GM18858 (cell line): Measurements from ENCODE around the gene GRIN2A.

Experiments
- ATAC-seq: cut with Tn5 transposase; IDR thresholded peaks from one replicate; pipeline ENCODE4 v1.9.1; 2021; ENCODE audit not compliant: unreplicated experiment

Gene GRIN2A

GRCh38 chr16:10188236-10188635, 6.0 kb upstream of the GRIN2A start:
- no peak for ATAC-seq

DNA sequence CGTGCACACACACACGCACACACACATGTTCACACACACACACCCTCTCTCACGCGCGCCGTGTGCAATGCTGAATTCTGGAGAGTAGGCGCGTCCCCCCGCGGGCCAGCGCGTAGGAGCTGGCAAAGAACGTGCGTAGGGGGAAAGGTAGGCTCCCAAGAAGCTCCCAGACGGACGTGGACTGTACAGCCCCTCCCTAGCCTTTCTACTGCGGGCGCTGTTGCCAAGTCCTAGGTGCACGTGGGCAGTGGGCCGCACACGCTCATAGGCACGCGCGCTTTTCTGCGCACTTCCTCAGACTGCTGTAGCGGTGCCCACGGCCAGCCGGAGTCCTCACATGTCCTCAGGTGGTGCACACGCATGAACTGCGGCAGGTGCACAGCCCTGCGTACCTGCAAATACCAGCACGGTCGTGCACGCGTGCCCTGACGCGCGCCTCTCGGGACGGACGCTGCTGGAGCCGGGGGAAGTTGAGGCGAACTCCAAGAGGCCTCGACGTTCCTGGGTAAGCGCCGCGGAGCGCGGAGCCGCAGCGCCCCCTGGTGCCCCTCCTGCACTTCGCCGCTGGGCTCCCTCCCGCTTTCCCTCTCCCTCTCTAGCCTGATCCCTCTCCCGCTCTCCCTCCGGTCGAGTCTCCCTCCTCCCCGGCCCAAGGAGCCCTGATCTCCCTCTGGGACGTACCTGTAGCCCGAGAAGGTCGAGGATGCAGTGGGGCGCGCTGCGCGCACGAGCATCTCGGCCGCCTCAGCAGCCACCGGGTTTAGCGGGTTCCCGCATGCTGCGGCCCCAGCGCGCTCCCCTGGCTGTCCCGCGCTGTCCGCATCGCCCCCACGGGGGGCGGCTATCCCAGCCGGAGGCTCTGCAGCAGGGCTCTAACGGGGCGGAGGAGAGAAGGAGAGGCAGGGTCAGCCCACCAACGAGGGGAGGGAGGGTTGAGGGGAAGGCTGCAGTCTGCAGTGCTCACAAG, 749 bp downstream of the GRIN2A start:
- peak; percentile 60 for ATAC-seq

- ATAC-seq, result no peak
Measured at GRCh38 chr16:10180771-10181163, 1.5 kb downstream of the GRIN2A start.

GRCh38 chr16:10180042-10180770, 2.0 kb downstream of the GRIN2A start:
- ATAC-seq, result no peak

DNA sequence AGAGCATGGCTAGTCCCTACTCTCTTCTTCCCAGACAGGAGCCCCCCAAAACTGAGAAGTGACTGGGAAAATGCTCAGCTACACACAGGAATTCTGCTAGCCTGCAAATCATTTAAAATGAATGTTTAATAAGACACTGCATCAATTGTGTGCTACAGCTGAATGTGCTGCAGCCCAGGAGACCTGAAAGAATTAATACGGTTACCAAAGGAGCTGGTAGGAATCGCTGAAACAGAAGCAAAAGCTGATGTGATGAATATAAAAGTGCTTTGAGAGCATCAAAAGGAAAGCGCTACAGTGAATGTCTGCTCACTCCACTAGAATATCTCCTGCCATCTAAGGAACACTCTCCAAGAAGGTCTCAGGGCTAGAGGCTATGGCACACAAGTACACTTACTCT, 3.7 kb downstream of the GRIN2A start:
- no peak for ATAC-seq

DNA sequence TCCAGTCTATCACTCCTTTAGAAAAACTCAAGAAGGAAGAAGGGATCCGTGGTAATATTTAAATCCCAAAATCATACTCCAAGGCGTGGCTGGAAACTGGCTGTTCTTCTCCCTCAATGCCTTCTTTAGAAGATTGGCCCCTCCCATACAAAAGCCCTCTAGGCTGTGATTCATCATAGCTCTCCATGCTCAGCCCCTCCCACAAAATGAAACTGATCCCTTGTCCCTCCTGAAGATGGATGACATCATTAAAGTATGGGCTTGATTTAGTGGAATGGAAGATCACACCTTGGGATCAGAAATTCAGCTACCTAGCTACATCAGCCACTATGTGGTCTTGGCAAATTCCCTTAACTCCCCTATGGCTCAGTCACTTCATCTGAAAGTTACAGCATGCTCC, 4.1 kb downstream of the GRIN2A start:
- ATAC-seq, result no peak

GRCh38 chr16:10172848-10173655, 9.2 kb downstream of the GRIN2A start:
- ATAC-seq, result no peak

DNA sequence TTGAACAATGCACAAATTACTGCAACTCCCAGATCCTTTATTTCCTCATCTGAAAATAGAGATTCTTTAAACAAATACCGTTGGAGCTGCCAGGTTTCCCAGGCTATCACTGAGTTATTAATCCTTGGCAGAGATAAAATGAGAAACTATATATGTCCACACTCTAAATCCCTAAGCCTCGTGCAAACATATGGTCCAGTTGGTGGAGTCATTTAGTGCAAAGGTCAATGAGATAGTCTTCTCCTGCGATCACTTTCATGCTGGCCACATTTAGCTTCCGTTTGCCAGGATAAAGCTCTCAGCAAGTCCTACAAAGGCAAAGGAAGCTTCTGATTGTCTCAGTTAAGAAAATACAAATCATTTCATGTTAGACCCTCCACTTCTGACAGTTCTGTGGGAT, 11.0 kb downstream of the GRIN2A start:
- no peak for ATAC-seq

DNA sequence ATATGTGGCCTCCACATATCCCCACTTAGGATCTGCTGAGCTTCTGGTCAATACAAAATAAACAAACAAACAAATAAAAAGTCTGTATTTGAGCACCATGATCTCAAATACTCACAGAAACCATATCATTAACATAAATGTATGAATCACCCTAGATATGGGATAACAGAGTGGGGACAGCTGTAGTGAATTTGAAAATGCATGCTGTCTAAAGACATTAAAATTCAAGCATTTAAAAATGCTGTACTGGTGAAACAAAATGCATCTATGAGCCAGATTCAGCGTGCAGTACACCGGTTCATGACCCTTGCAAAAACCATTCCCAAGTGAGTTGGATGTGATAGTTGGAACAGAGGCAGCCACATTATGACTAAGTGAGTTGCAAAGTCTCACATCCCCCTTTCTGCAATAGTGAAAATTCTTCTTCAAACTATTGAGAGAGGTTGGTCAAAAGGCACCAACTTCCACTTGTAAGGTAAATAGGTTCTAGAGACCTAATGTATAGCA, 12.3 kb downstream of the GRIN2A start:
- ATAC-seq, result no peak

GRCh38 chr16:10169031-10169430, 13.2 kb downstream of the GRIN2A start:
- ATAC-seq, result no peak

- ATAC-seq, result no peak
Measured at GRCh38 chr16:10168258-10168657, 14.0 kb downstream of the GRIN2A start.

DNA sequence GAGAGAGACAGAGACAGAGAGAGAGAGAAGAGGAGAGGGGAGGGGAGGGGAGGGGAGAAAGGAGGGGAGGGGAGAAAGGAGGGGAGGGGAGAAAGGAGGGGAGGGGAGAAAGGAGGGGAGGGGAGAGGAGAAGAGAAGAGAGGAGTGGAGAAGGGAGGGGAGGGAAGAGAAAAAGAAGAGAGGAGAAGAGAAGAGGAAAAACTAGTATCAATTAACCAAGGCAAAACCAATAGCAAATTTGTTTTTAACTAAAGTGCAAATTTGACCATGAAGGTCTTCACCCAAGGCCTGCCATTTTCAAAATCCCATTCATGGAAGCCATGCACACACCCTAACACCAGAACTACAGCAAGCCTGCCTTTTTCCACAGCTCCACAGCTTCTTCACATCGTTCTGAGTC, 16.6 kb downstream of the GRIN2A start:
- ATAC-seq, result no peak

DNA sequence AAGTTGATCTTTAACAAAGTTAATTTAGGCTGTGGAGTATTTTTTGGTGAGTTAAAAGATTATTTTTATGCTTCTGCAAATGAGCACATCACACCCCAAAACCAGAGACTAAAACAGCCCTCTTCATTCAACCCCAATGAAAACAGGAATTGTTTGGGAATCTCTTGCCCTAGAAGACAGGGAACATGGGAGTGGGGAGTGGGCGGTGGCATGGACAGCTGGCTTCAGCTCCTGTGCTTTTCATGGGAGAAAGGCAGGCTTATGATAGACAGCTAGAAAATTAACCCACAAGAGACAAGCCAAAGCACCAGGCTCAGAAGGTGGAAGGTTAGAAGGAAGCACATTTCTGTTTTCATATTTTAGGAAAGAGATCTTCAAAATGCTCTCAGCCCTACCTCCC, 19.2 kb downstream of the GRIN2A start:
- no peak for ATAC-seq

- no peak for ATAC-seq
Measured at GRCh38 chr16:10156099-10156498, 26.1 kb downstream of the GRIN2A start.

DNA sequence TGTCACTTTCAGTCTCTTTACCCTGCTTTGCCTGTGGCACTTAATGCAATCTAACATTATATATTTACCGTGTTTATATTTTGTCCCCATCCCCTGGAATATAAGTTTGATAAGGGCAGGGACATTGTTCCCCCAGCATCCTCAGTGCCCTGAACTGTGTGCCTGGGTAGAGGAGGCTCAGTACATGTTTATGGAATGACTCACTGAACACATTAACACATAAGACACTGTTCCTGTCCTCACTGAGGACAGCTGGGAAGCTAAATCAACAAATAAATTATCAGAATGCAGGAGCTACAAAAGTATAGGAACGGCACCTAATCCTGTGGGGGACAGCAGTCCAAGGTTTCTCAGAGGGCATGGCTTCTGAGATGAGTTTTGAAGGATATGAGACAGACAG, 27.8 kb downstream of the GRIN2A start:
- no peak for ATAC-seq

- no peak for ATAC-seq
Measured at GRCh38 chr16:10153985-10154384, 28.2 kb downstream of the GRIN2A start.

DNA sequence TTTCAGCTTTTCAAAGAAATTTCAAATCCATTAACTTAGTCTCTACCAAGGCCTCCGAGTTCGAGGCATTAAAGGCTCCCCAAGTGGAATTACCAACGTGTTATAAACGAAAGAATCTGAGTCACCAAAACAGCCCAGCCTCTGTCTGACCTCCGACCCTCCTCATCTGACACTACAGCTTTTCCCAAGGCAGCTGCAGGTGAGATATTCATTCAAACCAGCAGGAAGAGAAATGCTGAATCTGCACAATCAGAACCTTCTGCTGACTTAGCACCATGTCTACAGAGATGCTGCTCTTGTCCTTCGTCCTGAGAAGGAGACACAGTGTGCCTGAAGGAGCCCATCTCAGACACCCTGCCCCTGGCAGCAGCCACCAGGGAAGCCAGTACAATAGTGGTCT, 30.5 kb downstream of the GRIN2A start:
- no peak for ATAC-seq

GRCh38 chr16:10150906-10151305, 31.3 kb downstream of the GRIN2A start:
- ATAC-seq, result no peak

GRCh38 chr16:10145542-10146035, 36.6 kb downstream of the GRIN2A start:
- no peak for ATAC-seq

- ATAC-seq, result no peak
Measured at GRCh38 chr16:10141671-10142070, 40.6 kb downstream of the GRIN2A start.

DNA sequence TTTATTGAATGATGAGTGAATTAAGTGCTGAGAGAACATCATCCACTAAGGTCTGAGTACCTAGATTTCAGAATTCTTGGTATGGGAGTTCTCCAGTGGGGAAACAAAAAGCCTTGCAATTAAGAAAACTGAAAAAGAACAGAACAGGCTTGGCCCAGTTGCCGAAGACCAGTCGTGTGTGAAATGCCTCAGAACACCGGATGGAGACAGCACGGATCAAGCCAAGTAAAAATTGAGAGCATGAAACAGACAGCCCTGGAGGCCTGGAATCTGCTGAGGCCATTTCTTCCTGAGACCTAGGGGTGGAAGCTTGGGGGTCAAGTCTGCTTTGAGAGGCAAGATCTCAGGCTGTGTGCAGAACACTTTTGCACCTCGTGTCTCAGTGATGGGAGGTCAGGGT, 43.3 kb downstream of the GRIN2A start:
- no peak for ATAC-seq
